Measurements from ENCODE around the gene WWTR1. TPM values are rescaled to one million over a fixed set of nuclear protein-coding genes. Genes with fewer than 3 reads are reported as not detected.

WWTR1 gene
- total RNA-seq, 1 experiment from 2014 or later: 32.8 TPM

DNA sequence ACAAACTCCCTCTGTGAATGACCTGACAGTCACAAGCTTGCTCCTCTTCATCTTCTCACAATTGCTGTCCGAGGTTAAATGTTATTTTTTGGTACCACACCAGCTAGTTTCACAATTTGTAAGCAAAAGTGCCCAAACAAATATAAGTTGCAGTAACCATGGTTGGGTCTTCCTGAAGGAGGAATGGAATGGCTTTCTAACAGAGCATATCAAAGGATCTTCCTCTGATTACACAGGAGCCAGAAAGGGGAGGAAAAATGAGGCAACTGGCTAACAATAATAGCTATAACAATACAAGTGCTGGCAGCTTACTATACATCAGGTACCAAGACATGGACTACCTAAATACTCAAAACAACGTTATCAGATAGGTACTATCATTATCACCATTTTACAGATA, 90.4 kb downstream of the WWTR1 start:
- no peak for DNase-seq (ENCODE audit: low read depth)

DNA sequence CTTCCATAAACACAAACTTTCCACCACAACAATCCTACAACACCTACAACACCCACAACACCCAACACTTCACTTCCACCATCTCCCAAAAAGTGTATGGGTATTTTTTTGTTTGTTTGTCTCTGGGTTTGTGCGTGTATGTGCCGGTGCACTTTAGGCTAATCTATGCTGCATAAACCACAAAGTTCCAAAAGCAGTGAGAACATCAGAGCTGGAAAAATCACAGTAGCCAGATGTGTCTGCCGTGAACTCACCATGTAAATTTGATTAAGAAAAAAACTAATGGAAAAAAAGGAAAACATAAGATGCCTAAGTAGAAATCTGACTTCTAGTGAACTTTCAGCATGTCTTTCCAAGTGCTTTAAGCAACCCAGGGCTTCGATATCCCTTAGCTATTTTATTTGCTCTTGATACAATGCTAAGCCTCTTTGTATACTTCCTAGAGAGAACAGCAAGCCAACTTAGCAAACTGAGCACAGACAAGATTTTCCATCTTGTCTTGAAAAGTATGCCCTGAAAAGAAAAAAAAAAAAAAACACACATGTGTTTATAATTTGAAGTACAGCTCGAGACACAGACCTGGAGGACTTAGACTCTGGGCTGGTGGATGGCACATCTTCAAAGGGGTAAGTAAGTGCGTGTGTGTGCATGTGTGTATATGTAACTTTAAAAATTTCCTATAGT, 91.4 kb downstream of the WWTR1 start:
- no peak for DNase-seq (ENCODE audit: low read depth)

DNA sequence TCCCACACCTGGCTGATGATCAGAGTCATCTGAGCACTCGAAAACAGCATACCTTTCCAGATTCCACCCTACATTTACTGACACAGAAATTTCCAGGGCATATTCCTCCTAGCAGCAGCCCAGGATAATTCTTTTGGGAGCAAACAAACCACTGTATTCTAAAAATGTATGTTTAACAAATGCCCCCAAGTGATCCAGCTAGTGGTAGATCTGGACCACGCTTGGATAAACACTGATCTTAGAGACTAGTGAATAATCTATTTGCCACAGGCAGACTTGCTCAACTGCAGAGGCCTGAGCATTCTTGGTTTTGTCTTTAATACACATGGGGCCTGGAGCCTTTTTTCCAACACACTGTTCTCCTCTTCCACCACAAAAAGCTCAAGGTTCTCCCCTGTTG, 93.7 kb downstream of the WWTR1 start:
- no peak for DNase-seq (ENCODE audit: low read depth)

DNA sequence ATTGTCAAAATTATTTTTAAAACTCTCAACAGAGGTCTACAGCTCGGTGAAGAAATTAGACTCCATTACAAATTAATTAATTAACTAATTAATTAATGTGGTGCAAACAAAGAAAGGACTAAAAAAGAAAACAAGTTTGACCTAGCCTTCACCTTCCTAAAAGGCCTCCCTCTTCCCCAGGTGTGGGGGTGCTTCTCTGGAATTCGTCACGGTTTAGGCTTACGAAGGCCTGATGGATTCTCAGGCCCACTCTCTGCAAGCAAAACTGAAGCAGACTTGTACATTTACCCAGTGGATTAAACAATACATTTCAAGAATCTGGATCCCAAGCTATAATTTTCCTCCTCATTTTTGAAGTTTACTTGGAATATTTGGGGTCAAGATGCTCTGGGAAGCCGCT, 94.7 kb downstream of the WWTR1 start:
- DNase-seq (ENCODE audit: low read depth): no peak

DNA sequence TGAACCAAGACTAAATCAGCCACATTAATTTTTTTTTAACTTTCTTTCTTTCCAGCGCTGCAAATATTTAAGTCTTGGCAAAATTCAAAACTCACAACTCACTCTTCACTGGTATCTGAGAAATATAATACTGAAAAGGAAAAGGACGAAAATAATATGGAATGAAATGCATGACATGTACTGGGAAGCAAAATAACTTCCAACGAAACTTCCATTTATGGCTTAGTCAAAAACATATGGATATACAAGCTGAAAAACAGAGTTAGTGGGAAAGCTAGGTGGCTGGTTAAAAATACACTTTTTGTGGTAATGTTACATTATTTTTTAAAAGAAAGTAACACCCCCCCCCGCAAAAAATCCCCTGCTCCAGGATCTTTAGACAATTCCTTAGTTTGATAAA, 97.2 kb downstream of the WWTR1 start:
- no peak for DNase-seq (ENCODE audit: low read depth)

DNA sequence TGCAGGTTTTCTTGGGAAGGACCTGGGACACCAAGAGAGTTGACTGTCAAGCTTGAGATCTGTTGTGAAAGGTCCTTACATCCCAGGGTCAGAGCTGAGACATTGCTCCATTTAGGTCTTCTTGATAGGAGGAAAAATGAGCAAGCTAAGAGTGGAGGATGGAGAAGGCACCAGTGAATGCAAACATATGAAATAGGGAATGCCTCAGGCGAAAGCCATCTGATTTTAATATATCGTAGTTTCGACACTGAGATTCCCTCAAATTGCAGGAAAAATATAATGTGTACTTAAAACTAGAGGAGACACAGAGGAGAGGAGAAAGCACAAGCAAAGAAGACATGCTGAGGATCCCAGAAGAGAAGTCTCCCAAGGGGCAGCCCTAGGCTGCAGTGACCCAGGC, 97.8 kb downstream of the WWTR1 start:
- no peak for DNase-seq (ENCODE audit: low read depth)

DNA sequence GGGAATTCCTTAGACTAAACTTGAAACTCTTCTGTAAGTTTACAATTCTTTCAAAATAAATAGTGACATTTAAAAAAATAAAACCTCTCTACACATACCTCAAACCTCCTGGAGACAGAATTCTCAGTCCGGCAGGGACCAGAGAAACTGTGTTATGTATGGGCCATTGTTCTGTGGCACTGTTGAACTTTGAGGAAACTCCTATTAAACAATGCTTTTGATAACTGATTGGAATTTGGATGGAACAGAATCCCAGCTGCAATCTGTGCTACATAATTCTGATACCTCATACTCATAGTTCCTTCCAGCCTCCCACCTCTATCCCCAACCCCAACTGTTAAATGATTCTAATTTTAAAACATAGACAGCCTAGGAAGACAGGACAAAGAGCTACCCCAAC, 98.3 kb downstream of the WWTR1 start:
- DNase-seq (ENCODE audit: low read depth): no peak

DNA sequence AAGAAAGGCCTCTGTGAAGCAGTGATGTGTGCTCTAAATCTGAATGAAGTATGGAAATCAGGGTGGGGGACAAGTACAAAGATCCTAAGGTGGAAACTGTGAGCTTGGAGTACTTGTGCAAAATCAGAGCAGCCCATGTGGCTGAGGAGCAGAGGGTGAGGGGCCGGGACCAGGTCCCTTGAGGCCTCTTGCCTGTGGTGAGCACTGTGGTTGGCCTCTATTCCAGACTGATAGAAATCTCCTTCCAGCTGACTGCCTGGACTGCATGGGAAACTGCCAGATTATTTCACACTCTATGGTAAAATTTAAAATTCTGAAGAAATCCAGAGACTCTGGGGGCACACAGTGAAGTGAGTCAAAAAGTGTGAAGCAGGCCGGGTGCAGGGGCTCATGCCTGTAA, 101.9 kb downstream of the WWTR1 start:
- DNase-seq (ENCODE audit: low read depth): peak; percentile 58

DNA sequence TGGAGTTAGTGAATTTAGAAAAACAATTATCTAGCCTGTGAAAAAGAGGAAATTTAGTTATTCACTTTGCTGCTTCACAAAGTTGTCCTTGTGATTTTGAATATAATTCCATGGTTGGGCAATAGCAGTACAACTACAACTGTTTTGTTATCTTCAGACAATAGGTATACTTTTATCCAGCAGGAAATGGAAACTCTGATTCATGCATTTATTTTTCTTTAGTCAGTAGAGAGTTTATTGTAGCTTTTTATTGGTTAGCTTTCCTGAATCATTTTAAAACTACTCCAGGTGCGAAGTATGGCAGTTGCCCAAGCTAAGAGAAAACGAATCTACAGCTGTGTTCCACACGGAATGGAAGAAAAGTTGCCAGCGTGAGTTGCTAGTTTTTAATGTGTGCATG, 103.0 kb downstream of the WWTR1 start:
- peak; percentile 78 for DNase-seq (ENCODE audit: low read depth)

DNA sequence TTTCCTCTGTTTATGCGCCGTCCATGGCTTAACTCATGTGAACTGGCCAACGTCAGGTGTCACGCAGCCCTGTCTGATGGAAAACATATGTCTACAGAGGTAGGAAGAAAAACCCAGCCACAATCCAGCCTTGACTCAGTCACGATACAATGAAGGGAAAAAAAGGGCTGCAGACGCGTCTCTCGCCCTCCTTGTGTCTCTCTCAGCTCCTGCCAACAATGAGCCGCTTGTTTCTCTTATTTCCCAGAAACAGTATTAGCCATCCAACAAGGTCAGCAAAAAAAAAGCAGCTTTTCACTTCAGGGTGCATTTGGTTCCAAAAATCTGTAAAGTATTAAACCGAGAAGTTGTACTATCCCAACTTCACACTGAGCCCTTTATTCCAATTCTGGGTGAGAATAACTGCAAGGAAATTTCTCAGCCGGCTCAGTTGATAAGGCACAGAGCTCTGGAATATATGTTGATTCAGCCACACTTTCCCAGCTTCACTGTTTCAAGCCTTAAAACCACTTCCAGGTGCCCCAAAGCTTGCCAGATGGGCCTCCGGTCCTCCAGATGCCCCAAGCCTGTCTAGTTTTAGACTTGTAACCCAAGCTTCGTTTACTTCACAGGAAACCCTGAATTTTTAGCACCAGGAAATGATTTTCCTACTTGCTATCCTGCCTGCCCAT, 103.9 kb downstream of the WWTR1 start:
- DNase-seq (ENCODE audit: low read depth): peak; percentile 62

DNA sequence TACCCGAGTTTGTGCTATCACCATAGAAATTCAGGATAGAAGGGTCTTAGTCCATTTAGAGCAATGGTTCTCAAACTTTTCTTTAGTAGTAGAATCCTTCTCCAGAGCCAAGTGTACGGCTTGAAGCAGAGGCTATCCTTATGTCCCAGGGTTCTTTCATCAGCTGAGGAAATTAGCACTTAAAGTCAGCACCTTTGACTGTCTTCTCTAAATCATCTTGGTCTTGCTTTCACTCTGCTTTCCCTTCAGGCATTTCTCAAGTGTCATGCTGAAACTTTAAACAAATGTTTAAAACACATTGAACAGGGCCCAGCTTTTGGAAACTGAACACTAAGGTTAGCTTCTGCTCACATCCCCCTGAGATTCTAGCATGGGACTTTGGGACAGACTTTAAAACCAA, 105.1 kb downstream of the WWTR1 start:
- DNase-seq (ENCODE audit: low read depth): no peak

DNA sequence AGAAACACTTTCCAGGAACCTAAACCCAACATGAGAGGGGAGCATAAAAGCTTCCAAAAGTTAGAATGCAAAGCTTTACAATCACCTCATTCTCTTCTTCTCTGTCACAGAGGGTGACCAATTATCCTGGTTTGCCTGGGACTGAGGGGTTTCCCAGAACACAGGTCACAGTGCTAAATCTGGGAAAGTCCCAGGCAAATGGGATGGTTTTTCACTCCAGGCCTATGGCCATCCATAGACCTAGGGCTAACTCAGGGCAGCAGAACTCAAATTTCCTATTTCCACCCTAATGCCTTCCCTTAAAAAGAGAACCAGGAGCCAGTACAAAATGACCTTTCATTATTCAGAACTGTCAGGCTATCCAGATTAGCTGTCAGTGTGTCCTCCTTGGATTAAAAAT, 106.3 kb downstream of the WWTR1 start:
- DNase-seq (ENCODE audit: low read depth): peak; percentile 31

DNA sequence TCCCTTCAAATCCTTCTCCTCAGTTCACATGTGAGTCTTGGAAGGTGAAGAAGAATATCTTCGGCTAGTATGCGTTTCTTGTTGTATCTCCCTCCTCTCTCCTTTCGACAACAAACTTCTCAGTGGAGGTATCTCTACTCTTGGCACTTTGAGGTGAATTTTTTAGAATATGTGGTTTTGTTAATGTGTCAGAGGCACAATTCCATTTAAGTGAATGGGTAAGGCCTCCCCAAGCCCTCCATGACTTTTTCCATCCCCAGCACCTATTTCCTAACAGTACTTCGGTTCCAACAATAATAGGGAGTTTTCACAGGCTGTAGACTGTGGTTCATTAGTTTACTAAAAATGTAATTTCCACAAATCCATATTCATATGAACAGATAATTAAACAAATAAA, 109.2 kb downstream of the WWTR1 start:
- DNase-seq (ENCODE audit: low read depth): no peak

DNA sequence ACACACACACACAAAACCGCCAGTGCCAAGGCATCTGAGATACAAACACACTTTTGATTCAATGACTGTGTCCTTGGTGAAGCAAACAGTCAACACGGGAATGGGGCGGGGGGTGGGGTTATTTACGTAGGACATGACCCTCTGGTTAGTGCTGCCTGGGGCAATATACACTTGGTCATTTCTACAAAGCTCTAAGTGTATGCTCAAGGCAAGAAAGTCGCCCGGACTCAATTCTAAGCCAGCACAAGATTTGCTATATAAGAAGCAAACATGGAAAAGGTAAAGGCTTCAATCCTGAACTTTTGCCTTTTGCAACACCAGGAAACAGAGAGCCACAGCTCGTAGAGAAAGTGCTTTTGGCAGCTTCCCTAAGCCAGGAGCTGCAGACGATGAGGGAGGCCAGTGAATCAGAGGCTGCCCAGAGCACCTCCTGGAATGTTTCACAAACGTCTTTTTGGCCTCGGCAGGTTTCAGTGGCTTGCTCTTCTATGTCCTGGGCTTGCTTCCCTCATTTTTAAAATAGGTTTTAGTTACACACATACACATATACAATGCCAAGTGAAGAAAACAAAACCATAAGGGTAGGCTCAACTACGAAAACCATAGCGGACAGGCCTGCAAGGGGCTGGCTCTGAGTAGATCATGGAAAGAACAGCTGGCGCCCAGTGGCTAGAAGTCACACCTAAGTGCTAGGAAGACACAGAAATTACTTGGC, 109.7 kb downstream of the WWTR1 start:
- DNase-seq (ENCODE audit: low read depth): peak; percentile 83

DNA sequence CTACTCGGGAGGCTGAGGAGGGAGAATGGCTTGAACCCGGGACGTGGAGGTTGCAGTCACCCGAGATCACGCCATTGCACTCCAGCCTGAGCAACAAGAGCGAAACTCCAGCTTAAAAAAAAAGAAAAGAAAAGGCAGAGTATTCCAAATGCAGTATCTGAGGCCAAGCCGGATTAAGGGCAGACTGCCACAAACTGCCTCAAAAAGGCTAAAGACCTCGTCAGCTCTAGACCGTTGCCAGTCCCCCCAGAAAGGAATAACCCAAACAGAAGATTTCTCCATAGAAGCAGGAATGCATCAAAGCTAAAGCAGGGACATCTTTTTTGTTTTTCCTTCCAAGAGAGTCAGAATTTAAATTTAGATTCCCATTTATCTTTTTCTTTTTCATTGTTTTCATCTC, 110.4 kb downstream of the WWTR1 start:
- DNase-seq (ENCODE audit: low read depth): no peak

DNA sequence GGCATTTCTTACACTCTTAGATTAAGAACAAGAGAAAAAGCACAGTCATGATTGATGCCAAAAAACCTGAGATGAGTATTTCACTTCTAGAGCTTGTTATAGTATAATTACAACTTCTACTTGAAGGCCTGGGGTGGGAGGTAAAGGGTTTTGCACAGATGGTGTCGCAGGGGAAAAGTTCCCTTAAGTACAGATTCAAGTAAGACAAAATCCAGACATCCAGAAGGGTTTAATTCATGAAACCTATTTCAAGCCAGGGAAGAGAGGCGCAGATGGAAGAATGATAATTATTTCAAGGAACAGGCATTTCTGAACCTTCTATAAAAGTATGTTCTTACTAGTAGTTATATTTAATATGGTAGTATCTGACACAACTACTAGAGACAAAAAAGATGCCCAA, 112.8 kb downstream of the WWTR1 start:
- no peak for DNase-seq (ENCODE audit: low read depth)

DNA sequence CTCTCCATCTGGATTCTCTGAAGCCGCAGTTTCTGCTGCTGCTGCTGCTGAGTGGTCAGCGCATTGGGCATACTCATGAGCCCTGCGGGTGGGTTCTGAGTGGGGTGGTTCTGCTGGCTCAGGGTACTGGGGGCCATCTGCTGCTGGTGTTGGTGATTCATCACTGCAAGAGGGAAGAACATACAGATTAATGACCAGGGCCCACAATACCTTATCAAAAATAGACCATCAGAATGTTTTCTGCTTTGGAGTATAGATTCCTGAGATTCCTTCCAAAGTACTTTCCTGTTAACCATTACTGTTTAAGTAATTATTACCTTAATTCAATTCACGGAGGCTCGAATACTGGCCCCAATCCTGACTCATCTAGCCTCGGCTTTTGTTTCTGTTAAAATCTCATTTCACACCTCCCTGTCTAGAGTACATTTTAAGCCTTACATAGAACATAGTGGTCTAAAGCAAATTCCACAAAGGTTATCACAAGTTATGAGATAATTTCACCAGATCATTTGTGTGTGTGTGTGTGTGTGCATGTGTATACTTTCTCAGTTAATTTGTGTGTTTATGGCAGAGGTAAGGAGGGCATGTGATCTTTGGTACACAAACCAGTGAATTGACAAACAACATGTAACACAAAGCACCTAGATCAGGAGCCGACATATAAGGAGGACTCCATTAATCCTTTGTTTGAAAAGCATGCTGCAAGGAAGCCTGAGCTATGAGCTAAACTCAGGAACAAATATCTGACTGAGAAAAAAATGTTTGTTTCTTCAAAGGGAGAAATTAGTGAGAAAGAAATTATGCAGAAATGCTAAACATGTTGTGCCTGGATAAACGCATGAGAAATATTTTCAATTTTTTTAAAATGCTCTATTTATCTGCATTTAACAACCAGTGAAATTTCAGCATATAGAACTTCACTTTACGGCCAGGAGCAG, 115.2 kb downstream of the WWTR1 start:
- DNase-seq (ENCODE audit: low read depth): peak; percentile 23

DNA sequence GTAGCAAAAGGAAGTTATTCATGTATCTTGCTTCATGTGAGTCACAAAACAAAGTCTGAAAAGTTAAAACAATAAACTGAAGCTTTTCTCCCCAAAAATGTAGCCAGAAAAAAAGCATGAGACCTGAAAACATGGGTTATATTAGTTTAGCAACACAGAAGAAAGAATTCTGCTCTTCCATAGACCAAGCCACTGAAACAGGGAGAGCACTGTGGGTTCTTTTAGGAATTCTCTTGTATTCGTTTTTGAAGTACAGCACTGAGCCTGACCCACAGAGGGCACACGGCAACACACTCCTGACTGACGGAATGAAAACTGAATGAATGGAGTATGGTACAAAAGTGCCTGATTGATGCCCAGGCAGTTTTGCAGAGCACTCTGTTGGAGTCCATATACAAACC, 116.7 kb downstream of the WWTR1 start:
- DNase-seq (ENCODE audit: low read depth): peak; percentile 34

DNA sequence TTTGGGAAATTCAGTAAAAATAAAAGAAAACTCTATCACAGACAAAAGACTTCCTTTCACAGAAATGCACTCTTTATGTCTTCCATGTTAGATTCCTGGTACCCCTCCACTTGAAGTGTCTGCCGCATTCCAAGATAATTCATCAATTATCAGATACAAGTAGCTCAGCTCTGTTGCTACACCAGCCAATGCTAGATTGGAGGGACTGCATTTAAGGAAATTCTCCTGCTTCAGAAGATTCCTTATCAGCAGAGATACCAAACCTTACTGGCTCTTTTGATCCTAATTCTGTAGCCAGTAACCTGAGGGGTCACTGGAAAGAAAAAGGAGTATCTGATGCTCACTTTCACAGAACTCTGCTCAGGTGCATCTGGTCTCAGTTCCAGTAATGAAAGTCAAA, 119.5 kb downstream of the WWTR1 start:
- no peak for DNase-seq (ENCODE audit: low read depth)

DNA sequence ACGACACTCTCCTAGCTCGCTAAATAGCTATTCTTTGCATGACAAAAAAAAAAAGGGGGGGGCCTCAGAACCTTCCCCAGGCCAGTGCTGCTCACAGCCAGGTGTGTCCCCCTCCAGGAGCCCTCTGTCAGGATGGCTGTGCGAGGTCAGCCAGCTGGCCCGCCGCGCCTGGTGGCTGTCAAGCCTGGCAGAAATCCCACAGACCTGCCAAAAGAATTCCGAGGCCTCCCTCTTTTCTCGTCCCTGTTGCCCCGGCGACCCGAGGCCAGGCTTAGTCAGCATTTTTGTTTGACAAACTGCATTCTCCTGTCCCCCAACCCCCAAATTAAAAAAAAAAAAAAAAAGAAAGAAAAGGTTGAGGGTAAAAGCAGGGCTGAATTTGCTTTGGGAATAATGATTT, 121.4 kb downstream of the WWTR1 start:
- no peak for DNase-seq (ENCODE audit: low read depth)

DNA sequence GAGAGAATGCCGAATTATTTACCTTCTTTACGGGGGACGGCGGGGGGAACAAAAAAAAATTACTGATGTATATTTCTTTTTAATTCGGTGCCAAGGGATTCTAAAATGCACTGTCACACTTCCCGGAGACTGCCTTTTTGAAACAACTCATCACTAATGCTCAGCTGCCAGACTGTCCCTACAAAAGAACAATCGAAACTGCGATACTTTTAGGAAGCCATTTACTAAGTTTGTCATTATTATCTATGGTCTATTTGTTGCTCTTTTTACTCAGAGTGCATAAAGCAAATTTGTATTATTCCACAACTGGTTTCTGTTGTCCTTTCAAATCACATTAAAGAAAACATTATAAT, 122.5 kb downstream of the WWTR1 start:
- no peak for DNase-seq (ENCODE audit: low read depth)

DNA sequence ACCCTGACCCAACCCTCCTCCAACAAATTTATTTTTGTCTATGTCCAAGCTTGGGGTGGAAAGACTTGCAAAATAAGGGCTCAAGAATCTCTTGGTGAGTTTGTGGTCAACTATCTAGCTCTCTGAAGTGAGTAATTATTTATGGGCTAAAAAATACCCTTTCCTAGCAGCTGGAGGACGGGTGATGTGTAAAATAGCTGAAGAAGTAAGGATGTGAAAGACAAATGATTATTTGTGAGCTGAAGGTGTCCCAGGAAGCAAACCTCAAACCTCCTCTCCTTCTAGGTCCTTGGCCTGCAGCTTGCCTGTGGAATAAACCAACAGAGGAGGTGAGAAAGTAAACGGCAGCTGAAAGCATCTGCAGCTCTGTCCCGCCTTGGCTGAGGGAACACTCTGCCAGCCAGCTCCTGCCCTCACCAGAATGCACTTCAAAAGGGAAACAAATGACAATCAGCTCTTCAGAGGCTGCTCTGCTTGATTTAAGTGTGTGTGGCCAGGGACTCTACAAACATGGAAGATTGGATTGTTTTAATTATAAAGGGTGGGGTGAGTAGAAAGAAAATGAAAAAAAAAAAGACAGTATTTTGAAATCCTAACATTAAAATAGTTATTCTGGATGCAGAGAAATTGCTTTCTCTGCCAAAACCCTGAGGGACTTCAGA, 123.0 kb downstream of the WWTR1 start:
- peak; percentile 23 for DNase-seq (ENCODE audit: low read depth)

Measured in Daoy (cell line).